K562 (cell line): Measurements from ENCODE around the gene DAPL1. TPM values are rescaled to one million over a fixed set of nuclear protein-coding genes. Genes with fewer than 3 reads are reported as not detected.

Source experiments
- ARID2 ChIP-seq: fragments of 450-650 bp; IDR thresholded peaks from 2 replicates; pipeline ENCODE4 v1.6.1; 2017; ENCODE audit warnings: antibody characterized with exemption, mild to moderate bottlenecking
- CREBBP ChIP-seq: IDR thresholded peaks from one replicate; pipeline ENCODE4 v1.6.1; 2012; ENCODE audit warnings: low read depth, mild to moderate bottlenecking, control low read depth, inconsistent platforms, low read length
- KLF16 ChIP-seq: IDR thresholded peaks from 2 replicates; pipeline ENCODE4 v1.6.1; 2016; ENCODE audit warnings: antibody characterized with exemption
- NCOR1 ChIP-seq: fragments of 450-650 bp; IDR thresholded peaks from 2 replicates; pipeline ENCODE4 v1.6.1; 2016; ENCODE audit warnings: mild to moderate bottlenecking, moderate library complexity
- PRPF4 ChIP-seq: fragments of 200-400 bp; formaldehyde crosslinking; IDR thresholded peaks from one replicate; pipeline ENCODE4 v1.6.1; 2017; ENCODE audit warnings: low read length, low read depth, mild to moderate bottlenecking; ENCODE audit not compliant: insufficient read depth, poor library complexity, severe bottlenecking
- ZC3H4 ChIP-seq: sonication (generic); formaldehyde crosslinking; IDR thresholded peaks from 2 replicates; pipeline ENCODE4 v1.9.0; 2021; ENCODE audit warnings: missing genetic modification reagents, borderline replicate concordance
- ZNF3 ChIP-seq: fragments of 250-450 bp; sonication (Bioruptor Pico); IDR thresholded peaks from 2 replicates; pipeline ENCODE4 v1.5.0; 2021; ENCODE audit warnings: mild to moderate bottlenecking, moderate library complexity
- polyA plus RNA-seq, 8 experiments: library from polyadenylated mRNA; depleted of rRNA in 4 of 8; stranded (reverse) in 5 of 8; unstranded in 3 of 8; fragments of >200 nt; fragmentation: Nextera tagmentation in 2 of 8; fragmentation: Illumina TruSeq in 1 of 8; extraction: Ambion mirVana in 2 of 8; extraction: Trizol in 1 of 8; gene quantifications; 2 replicates each; pipeline versions ENCODE4 v1.2.1 to v1.2.3, GENCODE V29; 2011 to 2014; ENCODE audit warnings: inconsistent platforms in 1 of 8, missing spikeins in 1 of 8
- total RNA-seq, 7 experiments: library from RNA; depleted of rRNA in 6 of 7; stranded (reverse); fragments of >200 nt in 6 of 7; fragmentation: Illumina TruSeq in 2 of 7; extraction: Trizol in 2 of 7; gene quantifications; 2 replicates each; pipeline versions ENCODE4 v1.2.1 to v1.2.3, GENCODE V29; 2011 to 2021; ENCODE audit warnings: low replicate concordance in 1 of 7
- TF ChIP-seq, protein P1 (sequence below): sonication (generic); formaldehyde crosslinking; IDR thresholded peaks from 2 replicates; pipeline ENCODE4 v1.8.1; 2023; ENCODE audit warnings: missing genetic modification reagents, mild to moderate bottlenecking, borderline replicate concordance
- TF ChIP-seq, protein P2 (sequence below): sonication (generic); formaldehyde crosslinking; IDR thresholded peaks from 2 replicates; pipeline ENCODE4 v1.8.1; 2023; ENCODE audit warnings: mild to moderate bottlenecking, missing genetic modification reagents
- TF ChIP-seq, protein P3 (sequence below): fragments of 250-450 bp; sonication (Bioruptor Pico); IDR thresholded peaks from 2 replicates; pipeline ENCODE4 v1.6.1; 2021; ENCODE audit warnings: mild to moderate bottlenecking
- TF ChIP-seq, protein P4 (sequence below), 2 experiments: fragments of 450-650 bp; formaldehyde crosslinking in 1 of 2; IDR thresholded peaks; 2 replicates each; pipeline versions ENCODE4 v1.4.0 to v1.6.1; 2014 to 2020; ENCODE audit warnings: mild to moderate bottlenecking in 2 of 2, borderline replicate concordance in 1 of 2, low read depth in 1 of 2

The DAPL1 gene
- total and polyA plus RNA-seq, 9 of the 15 experiments (the other 6 are each of a cell fraction or from before 2014, with no cell fraction given): not detected

DNA sequence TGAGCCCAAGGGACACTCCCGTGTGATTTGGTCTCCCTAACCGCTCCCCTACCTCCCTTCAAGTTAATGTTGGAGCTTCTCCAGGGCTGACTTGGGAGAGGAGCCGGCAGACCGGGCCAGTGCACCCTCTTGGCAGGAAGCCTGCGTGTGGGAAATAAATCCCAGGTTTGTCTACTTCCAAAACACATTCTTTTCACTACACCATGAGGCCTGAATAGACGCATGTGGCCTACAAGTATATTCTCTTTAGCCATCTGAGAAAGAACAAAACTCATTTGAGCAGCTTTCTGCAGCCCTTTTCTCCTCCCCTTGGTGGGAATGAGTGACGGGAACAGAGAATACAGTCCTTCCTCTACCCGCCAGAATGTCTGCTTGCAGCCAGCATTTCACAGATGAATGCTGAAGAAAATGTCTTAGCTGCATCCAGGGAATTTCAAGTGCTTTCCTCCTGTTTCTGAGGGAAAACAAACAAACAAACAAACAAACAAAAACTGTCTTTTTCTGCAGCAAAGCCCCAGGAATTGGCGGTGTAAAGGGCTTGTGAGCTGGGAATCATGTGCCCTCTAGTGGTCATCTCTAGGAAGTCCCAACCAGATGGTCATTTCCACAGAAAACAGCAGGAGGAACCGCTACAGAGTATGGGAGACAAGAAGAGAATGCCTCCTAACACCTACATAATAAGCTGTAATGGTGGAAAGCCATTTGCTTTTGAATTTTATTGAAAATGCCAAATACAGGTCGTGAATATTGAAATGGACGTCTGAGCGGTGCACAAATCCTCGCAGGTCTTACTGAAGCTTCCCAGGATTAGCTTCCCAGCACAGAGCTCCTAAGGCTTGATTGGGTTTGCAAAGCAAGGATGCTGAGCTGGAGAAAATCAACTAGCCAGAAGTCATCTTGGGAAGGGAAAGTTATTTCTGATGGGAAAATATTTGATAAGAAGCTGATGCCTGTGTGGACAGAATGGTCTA is 41.2 kb upstream of the DAPL1 start (continued):
- TF ChIP-seq, protein P1, sequence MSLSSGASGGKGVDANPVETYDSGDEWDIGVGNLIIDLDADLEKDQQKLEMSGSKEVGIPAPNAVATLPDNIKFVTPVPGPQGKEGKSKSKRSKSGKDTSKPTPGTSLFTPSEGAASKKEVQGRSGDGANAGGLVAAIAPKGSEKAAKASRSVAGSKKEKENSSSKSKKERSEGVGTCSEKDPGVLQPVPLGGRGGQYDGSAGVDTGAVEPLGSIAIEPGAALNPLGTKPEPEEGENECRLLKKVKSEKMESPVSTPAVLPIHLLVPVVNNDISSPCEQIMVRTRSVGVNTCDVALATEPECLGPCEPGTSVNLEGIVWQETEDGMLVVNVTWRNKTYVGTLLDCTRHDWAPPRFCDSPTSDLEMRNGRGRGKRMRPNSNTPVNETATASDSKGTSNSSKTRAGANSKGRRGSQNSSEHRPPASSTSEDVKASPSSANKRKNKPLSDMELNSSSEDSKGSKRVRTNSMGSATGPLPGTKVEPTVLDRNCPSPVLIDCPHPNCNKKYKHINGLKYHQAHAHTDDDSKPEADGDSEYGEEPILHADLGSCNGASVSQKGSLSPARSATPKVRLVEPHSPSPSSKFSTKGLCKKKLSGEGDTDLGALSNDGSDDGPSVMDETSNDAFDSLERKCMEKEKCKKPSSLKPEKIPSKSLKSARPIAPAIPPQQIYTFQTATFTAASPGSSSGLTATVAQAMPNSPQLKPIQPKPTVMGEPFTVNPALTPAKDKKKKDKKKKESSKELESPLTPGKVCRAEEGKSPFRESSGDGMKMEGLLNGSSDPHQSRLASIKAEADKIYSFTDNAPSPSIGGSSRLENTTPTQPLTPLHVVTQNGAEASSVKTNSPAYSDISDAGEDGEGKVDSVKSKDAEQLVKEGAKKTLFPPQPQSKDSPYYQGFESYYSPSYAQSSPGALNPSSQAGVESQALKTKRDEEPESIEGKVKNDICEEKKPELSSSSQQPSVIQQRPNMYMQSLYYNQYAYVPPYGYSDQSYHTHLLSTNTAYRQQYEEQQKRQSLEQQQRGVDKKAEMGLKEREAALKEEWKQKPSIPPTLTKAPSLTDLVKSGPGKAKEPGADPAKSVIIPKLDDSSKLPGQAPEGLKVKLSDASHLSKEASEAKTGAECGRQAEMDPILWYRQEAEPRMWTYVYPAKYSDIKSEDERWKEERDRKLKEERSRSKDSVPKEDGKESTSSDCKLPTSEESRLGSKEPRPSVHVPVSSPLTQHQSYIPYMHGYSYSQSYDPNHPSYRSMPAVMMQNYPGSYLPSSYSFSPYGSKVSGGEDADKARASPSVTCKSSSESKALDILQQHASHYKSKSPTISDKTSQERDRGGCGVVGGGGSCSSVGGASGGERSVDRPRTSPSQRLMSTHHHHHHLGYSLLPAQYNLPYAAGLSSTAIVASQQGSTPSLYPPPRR (CRISPR knock-in tag): no peak
- TF ChIP-seq ARID2 (0 out of 2 replicates have a peak, but pooled peaks have one; percentile 12), NCOR1 (no peak), KLF16 (0 out of 2 replicates have a peak, but pooled peaks have one; percentile 6), ZNF3 (CRISPR knock-in tag) (no peak), PRPF4 (no peak), ZC3H4 (CRISPR knock-in tag) (no peak), CREBBP (no peak)
- TF ChIP-seq, protein P2, sequence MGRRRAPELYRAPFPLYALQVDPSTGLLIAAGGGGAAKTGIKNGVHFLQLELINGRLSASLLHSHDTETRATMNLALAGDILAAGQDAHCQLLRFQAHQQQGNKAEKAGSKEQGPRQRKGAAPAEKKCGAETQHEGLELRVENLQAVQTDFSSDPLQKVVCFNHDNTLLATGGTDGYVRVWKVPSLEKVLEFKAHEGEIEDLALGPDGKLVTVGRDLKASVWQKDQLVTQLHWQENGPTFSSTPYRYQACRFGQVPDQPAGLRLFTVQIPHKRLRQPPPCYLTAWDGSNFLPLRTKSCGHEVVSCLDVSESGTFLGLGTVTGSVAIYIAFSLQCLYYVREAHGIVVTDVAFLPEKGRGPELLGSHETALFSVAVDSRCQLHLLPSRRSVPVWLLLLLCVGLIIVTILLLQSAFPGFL (CRISPR knock-in tag): no peak
- TF ChIP-seq, protein P3, sequence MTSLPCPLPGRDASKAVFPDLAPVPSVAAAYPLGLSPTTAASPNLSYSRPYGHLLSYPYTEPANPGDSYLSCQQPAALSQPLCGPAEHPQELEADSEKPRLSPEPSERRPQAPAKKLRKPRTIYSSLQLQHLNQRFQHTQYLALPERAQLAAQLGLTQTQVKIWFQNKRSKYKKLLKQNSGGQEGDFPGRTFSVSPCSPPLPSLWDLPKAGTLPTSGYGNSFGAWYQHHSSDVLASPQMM (CRISPR knock-in tag): no peak
- TF ChIP-seq, protein P4, sequence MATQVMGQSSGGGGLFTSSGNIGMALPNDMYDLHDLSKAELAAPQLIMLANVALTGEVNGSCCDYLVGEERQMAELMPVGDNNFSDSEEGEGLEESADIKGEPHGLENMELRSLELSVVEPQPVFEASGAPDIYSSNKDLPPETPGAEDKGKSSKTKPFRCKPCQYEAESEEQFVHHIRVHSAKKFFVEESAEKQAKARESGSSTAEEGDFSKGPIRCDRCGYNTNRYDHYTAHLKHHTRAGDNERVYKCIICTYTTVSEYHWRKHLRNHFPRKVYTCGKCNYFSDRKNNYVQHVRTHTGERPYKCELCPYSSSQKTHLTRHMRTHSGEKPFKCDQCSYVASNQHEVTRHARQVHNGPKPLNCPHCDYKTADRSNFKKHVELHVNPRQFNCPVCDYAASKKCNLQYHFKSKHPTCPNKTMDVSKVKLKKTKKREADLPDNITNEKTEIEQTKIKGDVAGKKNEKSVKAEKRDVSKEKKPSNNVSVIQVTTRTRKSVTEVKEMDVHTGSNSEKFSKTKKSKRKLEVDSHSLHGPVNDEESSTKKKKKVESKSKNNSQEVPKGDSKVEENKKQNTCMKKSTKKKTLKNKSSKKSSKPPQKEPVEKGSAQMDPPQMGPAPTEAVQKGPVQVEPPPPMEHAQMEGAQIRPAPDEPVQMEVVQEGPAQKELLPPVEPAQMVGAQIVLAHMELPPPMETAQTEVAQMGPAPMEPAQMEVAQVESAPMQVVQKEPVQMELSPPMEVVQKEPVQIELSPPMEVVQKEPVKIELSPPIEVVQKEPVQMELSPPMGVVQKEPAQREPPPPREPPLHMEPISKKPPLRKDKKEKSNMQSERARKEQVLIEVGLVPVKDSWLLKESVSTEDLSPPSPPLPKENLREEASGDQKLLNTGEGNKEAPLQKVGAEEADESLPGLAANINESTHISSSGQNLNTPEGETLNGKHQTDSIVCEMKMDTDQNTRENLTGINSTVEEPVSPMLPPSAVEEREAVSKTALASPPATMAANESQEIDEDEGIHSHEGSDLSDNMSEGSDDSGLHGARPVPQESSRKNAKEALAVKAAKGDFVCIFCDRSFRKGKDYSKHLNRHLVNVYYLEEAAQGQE (IDR thresholded peaks at IDR 0.05; ENCODE audit: borderline replicate concordance): peak; percentile 70
- TF ChIP-seq, protein P4 (CRISPR knock-in tag; IDR thresholded peaks at IDR 0.05; ENCODE audit: low read depth): no peak
